Measurements from ENCODE around the gene DCHS2. TPM values are rescaled to one million over a fixed set of nuclear protein-coding genes. Genes with fewer than 3 reads are reported as not detected.

Gene DCHS2
- total RNA-seq, 4 donors from 2014 or later: 0.26 to 0.93 (median 0.58) TPM

- 40% methylated on average over 3 of the region's 6 CpGs for WGBS
- H3K4me1 ChIP-seq: no peaks in the 10 kb centered on the region
- no peak for DNase-seq (ENCODE audit: low spot score in 2 of 2)
- TF ChIP-seq POLR2A (IDR thresholded peaks at IDR 0.05) (no peak), EP300 (IDR thresholded peaks at IDR 0.05) (no peak), POLR2AphosphoS5 (IDR thresholded peaks at IDR 0.05) (no peak)
- TF ChIP-seq, protein P1, sequence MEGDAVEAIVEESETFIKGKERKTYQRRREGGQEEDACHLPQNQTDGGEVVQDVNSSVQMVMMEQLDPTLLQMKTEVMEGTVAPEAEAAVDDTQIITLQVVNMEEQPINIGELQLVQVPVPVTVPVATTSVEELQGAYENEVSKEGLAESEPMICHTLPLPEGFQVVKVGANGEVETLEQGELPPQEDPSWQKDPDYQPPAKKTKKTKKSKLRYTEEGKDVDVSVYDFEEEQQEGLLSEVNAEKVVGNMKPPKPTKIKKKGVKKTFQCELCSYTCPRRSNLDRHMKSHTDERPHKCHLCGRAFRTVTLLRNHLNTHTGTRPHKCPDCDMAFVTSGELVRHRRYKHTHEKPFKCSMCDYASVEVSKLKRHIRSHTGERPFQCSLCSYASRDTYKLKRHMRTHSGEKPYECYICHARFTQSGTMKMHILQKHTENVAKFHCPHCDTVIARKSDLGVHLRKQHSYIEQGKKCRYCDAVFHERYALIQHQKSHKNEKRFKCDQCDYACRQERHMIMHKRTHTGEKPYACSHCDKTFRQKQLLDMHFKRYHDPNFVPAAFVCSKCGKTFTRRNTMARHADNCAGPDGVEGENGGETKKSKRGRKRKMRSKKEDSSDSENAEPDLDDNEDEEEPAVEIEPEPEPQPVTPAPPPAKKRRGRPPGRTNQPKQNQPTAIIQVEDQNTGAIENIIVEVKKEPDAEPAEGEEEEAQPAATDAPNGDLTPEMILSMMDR (IDR thresholded peaks at IDR 0.05): no peak
- H3K27ac ChIP-seq: no peak overlapping the region
- no peaks in the 10 kb centered on the region for H3K27me3 ChIP-seq
- no peaks in the 10 kb centered on the region for H3K36me3 ChIP-seq
- H3K4me3 ChIP-seq: no peak overlapping the region
- no peaks in the 10 kb centered on the region for H3K9me3 ChIP-seq
These were observed 26.5 kb downstream of the DCHS2 start for GRCh38 chr4:154465085-154465484.

- H3K36me3 ChIP-seq: no peaks in the 10 kb centered on the region
- no peak overlapping the region for H3K4me3 ChIP-seq
- H3K27me3 ChIP-seq: no peaks in the 10 kb centered on the region
- DNase-seq (ENCODE audit: low spot score in 2 of 2): no peak
- H3K9me3 ChIP-seq: no peaks in the 10 kb centered on the region
- no peak overlapping the region for H3K27ac ChIP-seq
- TF ChIP-seq, protein P1 (IDR thresholded peaks at IDR 0.05): no peak
- TF ChIP-seq POLR2A (IDR thresholded peaks at IDR 0.05): no peak
- TF ChIP-seq EP300 (IDR thresholded peaks at IDR 0.05): no peak
- TF ChIP-seq POLR2AphosphoS5 (IDR thresholded peaks at IDR 0.05): no peak
- no peaks in the 10 kb centered on the region for H3K4me1 ChIP-seq
- 70% methylated on average over 1 of the region's 1 CpG for WGBS
These were observed 26.9 kb downstream of the DCHS2 start for GRCh38 chr4:154464654-154465053.

- Histone ChIP-seq H3K9me3 (no peaks in the 10 kb centered on the region), H3K4me3 (no peak overlapping the region), H3K27me3 (peaks cover 1% of the 10 kb centered on the region), H3K27ac (no peak overlapping the region), H3K36me3 (no peaks in the 10 kb centered on the region), H3K4me1 (no peaks in the 10 kb centered on the region)
- DNase-seq (ENCODE audit: low spot score in 2 of 2): no peak
- WGBS: 95% methylated on average over 3 of the region's 3 CpGs
- TF ChIP-seq EP300 (IDR thresholded peaks at IDR 0.05) (no peak), POLR2A (IDR thresholded peaks at IDR 0.05) (no peak), POLR2AphosphoS5 (IDR thresholded peaks at IDR 0.05) (no peak)
- TF ChIP-seq, protein P1 (IDR thresholded peaks at IDR 0.05): no peak
These were observed 29.4 kb downstream of the DCHS2 start for GRCh38 chr4:154462081-154462810.

DNA sequence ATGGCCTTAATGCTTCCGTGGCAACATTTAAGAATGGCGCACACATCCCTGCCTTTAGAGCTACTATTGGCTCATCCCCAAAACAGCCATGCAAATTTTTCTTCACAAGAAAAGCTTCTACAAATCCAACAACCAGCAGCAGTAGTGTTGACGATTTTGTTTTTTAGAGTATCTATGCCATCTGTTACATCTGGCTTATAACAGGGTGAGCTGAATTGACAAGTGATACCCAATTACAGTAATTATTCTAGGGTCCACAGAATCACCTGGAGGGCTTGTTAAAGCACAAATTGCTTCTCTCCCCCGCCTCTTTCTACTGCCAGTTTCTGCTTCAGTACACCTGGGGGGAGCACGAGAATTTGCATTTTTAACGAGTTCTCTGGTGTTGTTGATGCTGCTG, 34.1 kb downstream of the DCHS2 start:
- WGBS: 80% methylated on average over 6 of the region's 6 CpGs
- Histone ChIP-seq H3K9me3 (no peaks in the 10 kb centered on the region), H3K27me3 (peaks cover 3% of the 10 kb centered on the region), H3K36me3 (no peaks in the 10 kb centered on the region), H3K4me1 (no peaks in the 10 kb centered on the region), H3K27ac (no peak overlapping the region), H3K4me3 (no peak overlapping the region)
- no peak for DNase-seq (ENCODE audit: low spot score in 2 of 2)
- TF ChIP-seq POLR2AphosphoS5 (IDR thresholded peaks at IDR 0.05) (no peak), POLR2A (IDR thresholded peaks at IDR 0.05) (no peak), EP300 (IDR thresholded peaks at IDR 0.05) (no peak)
- TF ChIP-seq, protein P1 (IDR thresholded peaks at IDR 0.05): no peak

- Histone ChIP-seq H3K4me1 (no peaks in the 10 kb centered on the region), H3K36me3 (no peaks in the 10 kb centered on the region), H3K27me3 (peaks cover 3% of the 10 kb centered on the region), H3K9me3 (no peaks in the 10 kb centered on the region), H3K4me3 (no peak overlapping the region), H3K27ac (no peak overlapping the region)
- no peak for DNase-seq (ENCODE audit: low spot score in 2 of 2)
- 92% methylated on average over 2 of the region's 2 CpGs for WGBS
- TF ChIP-seq POLR2A (IDR thresholded peaks at IDR 0.05): no peak
- TF ChIP-seq POLR2AphosphoS5 (IDR thresholded peaks at IDR 0.05): no peak
- TF ChIP-seq, protein P1 (IDR thresholded peaks at IDR 0.05): no peak
- no peak for TF ChIP-seq EP300 (IDR thresholded peaks at IDR 0.05)
These were observed 34.7 kb downstream of the DCHS2 start for GRCh38 chr4:154456889-154457288.

Data from suprapubic skin (tissue), 4 donors.